Upper lobe of left lung (tissue), 4 donors: Measurements from ENCODE around the gene OR2AG1.

ENCODE experiments used
- CTCF ChIP-seq, 6 experiments: fragments of 450-650 bp in 4 of 6; fragments of 200-600 bp in 2 of 6; sonication (generic) in 2 of 6; IDR thresholded peaks; one replicate each; pipeline ENCODE4 v1.5.1; 2016 to 2019; ENCODE audit warnings: antibody characterized with exemption in 6 of 6
- EP300 ChIP-seq, 4 donors: sonication (generic); formaldehyde crosslinking; IDR thresholded peaks; one replicate each; pipeline ENCODE4 v1.5.1; 2017; ENCODE audit warnings: antibody characterized with exemption in 4 of 4, control low read depth in 2 of 4
- POLR2A ChIP-seq, 4 donors: fragments of 450-650 bp; IDR thresholded peaks; one replicate each; pipeline ENCODE4 v1.5.1; 2016 to 2017; ENCODE audit warnings: antibody characterized with exemption in 4 of 4, mild to moderate bottlenecking in 2 of 4
- POLR2AphosphoS5 ChIP-seq, 2 donors: sonication (generic); formaldehyde crosslinking; IDR thresholded peaks; one replicate each; pipeline ENCODE4 v1.5.1; 2017; ENCODE audit warnings: antibody characterized with exemption in 2 of 2

DNA sequence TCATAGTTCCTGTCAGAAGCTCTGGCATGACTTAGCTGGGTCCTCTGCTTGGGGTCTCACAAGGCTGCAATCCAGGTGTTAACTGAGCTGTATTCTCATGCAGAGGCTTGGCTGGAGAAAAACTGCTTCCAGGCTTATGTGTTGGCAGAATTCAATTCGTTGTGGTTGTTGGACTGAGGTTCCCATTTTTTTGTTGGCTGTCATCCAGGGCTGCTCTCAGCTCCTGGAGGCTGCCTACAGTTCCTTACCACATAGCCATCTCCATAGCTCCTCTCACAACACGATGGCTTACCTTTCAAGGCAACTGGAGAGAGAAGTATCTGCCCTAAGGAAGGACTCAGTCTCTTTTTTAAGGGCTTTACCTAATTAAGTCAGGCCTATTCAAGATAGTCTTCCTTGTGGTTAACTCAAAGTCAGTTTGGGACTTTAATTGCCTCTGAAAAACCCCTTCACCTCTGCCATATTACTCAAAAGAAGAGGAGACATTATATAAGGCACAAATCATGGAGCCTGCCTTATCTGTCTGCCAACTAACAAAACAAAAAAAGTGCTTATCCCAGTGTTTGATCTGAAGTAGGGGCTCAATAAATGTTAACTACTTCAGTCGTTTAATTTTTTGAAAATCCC, 46.2 kb upstream of the OR2AG1 start:
- no peak for TF ChIP-seq CTCF (IDR thresholded peaks at IDR 0.05)
- no peak for TF ChIP-seq POLR2AphosphoS5 (IDR thresholded peaks at IDR 0.05)
- TF ChIP-seq POLR2A (IDR thresholded peaks at IDR 0.05): no peak
- TF ChIP-seq EP300 (IDR thresholded peaks at IDR 0.05): no peak
